T-helper 17 cell (primary cell): ENCODE measurements around the gene TEX264. TPM values are rescaled to one million over a fixed set of nuclear protein-coding genes. Genes with fewer than 3 reads are reported as not detected.

ENCODE experiments used
- ATAC-seq: fragments of 150-1000 bp; cut with Tn5 transposase; 2 replicates; pipeline ENCODE4 v1.10.0; 2021; ENCODE audit warnings: mild to moderate bottlenecking, moderate library complexity
- DNase-seq, 3 donors: peaks; one replicate each; pipeline versions ENCODE4 v3.0.0 to v3.0.0-alpha.2; 2020 to 2021
- H3K9me3 ChIP-seq: one replicate; pipeline ENCODE4 v1.7.0; 2013; ENCODE audit warnings: low read length, mild to moderate bottlenecking; ENCODE audit not compliant: control insufficient read depth, poor library complexity, severe bottlenecking
- H3K27ac Mint-ChIP-seq: one replicate; pipeline ENCODE4 v1.8.0; 2022; ENCODE audit warnings: mild to moderate bottlenecking, moderate library complexity, mixed read lengths
- H3K27me3 Mint-ChIP-seq: one replicate; pipeline ENCODE4 v1.8.0; 2022; ENCODE audit warnings: mixed read lengths
- H3K36me3 Mint-ChIP-seq: one replicate; pipeline ENCODE4 v1.8.0; 2022; ENCODE audit warnings: low read depth, mixed read lengths
- H3K4me1 Mint-ChIP-seq: one replicate; pipeline ENCODE4 v1.8.0; 2022; ENCODE audit warnings: mild to moderate bottlenecking, mixed read lengths
- H3K4me3 Mint-ChIP-seq: one replicate; pipeline ENCODE4 v1.8.0; 2022; ENCODE audit warnings: mild to moderate bottlenecking, moderate library complexity, mixed read lengths
- total RNA-seq, 4 donors: library from RNA in 2 of 4; stranded (reverse) in 2 of 4; gene quantifications; one replicate each; pipeline ENCODE4 v1.2.3 and lab custom pipeline; 2022 to 2026

Gene TEX264
- total RNA-seq, 2 donors from 2014 or later, result 35.5 to 36.5 TPM

- H3K36me3 Mint-ChIP-seq, result peaks cover 2% of the 10 kb centered on the region
- no peak for ATAC-seq
- peaks cover 36% of the 10 kb centered on the region for H3K4me1 Mint-ChIP-seq
- H3K9me3 ChIP-seq, result no peaks in the 10 kb centered on the region
- H3K27ac Mint-ChIP-seq, result no peak overlapping the region
- no peak overlapping the region for H3K4me3 Mint-ChIP-seq
- no peaks in the 10 kb centered on the region for H3K27me3 Mint-ChIP-seq
- no peak for DNase-seq
Measured at GRCh38 chr3:51691949-51692348, 20.9 kb downstream of the TEX264 start.

GRCh38 chr3:51692980-51693395, 21.9 kb downstream of the TEX264 start:
- no peaks in the 10 kb centered on the region for H3K9me3 ChIP-seq
- H3K27me3 Mint-ChIP-seq, result no peaks in the 10 kb centered on the region
- peaks cover 29% of the 10 kb centered on the region for H3K4me1 Mint-ChIP-seq
- DNase-seq (no peak), ATAC-seq (no peak)
- peaks cover 2% of the 10 kb centered on the region for H3K36me3 Mint-ChIP-seq
- peak overlapping the region; percentile 16 for H3K27ac Mint-ChIP-seq
- H3K4me3 Mint-ChIP-seq, result no peak overlapping the region

GRCh38 chr3:51696954-51697353, 25.9 kb downstream of the TEX264 start:
- H3K4me3 Mint-ChIP-seq, result no peak overlapping the region
- H3K36me3 Mint-ChIP-seq, result peaks cover 3% of the 10 kb centered on the region
- DNase-seq, result no peak
- peaks cover 33% of the 10 kb centered on the region for H3K4me1 Mint-ChIP-seq
- no peaks in the 10 kb centered on the region for H3K9me3 ChIP-seq
- H3K27me3 Mint-ChIP-seq, result no peaks in the 10 kb centered on the region
- no peak for ATAC-seq
- peak overlapping the region; percentile 75 for H3K27ac Mint-ChIP-seq

GRCh38 chr3:51698209-51698608, 27.2 kb downstream of the TEX264 start:
- H3K4me1 Mint-ChIP-seq, result peaks cover 33% of the 10 kb centered on the region
- H3K36me3 Mint-ChIP-seq, result peaks cover 3% of the 10 kb centered on the region
- H3K27me3 Mint-ChIP-seq, result no peaks in the 10 kb centered on the region
- peak overlapping the region; percentile 75 for H3K27ac Mint-ChIP-seq
- no peaks in the 10 kb centered on the region for H3K9me3 ChIP-seq
- ATAC-seq (no peak), DNase-seq (no peak)
- peak overlapping the region; percentile 28 for H3K4me3 Mint-ChIP-seq

- DNase-seq (no peak), ATAC-seq (no peak)
- H3K9me3 ChIP-seq, result no peaks in the 10 kb centered on the region
- H3K36me3 Mint-ChIP-seq, result peaks cover 7% of the 10 kb centered on the region
- H3K27ac Mint-ChIP-seq, result no peak overlapping the region
- no peaks in the 10 kb centered on the region for H3K27me3 Mint-ChIP-seq
- H3K4me3 Mint-ChIP-seq, result no peak overlapping the region
- peaks cover 31% of the 10 kb centered on the region for H3K4me1 Mint-ChIP-seq
Measured at GRCh38 chr3:51700403-51700802, 29.4 kb downstream of the TEX264 start.

GRCh38 chr3:51702156-51702555, 31.1 kb downstream of the TEX264 start:
- ATAC-seq (no peak), DNase-seq (peak in 1 of 3 donors; percentile 6)
- H3K9me3 ChIP-seq, result no peaks in the 10 kb centered on the region

GRCh38 chr3:51703068-51703760, 32.2 kb downstream of the TEX264 start:
- Mint-ChIP-seq H3K4me3 (no peak overlapping the region), H3K27me3 (no peaks in the 10 kb centered on the region), H3K4me1 (peaks cover 32% of the 10 kb centered on the region), H3K36me3 (peaks cover 5% of the 10 kb centered on the region), H3K27ac (no peak overlapping the region)
- DNase-seq (no peak), ATAC-seq (no peak)
- no peaks in the 10 kb centered on the region for H3K9me3 ChIP-seq

More at GRCh38 chr3:51702156-51702555, 31.1 kb downstream of the TEX264 start:
- no peak overlapping the region for H3K4me3 Mint-ChIP-seq
- H3K27ac Mint-ChIP-seq, result no peak overlapping the region
- peaks cover 31% of the 10 kb centered on the region for H3K4me1 Mint-ChIP-seq
- H3K27me3 Mint-ChIP-seq, result no peaks in the 10 kb centered on the region
- H3K36me3 Mint-ChIP-seq, result peaks cover 7% of the 10 kb centered on the region

GRCh38 chr3:51703761-51704510, 32.9 kb downstream of the TEX264 start:
- no peak for ATAC-seq
- H3K27ac Mint-ChIP-seq, result no peak overlapping the region
- peaks cover 24% of the 10 kb centered on the region for H3K4me1 Mint-ChIP-seq
- H3K9me3 ChIP-seq, result no peaks in the 10 kb centered on the region
- H3K4me3 Mint-ChIP-seq, result no peak overlapping the region
- H3K27me3 Mint-ChIP-seq, result no peaks in the 10 kb centered on the region
- no peak for DNase-seq
- H3K36me3 Mint-ChIP-seq, result peaks cover 4% of the 10 kb centered on the region

GRCh38 chr3:51704511-51704950, 33.5 kb downstream of the TEX264 start:
- peaks cover 4% of the 10 kb centered on the region for H3K36me3 Mint-ChIP-seq
- no peak overlapping the region for H3K27ac Mint-ChIP-seq
- H3K4me1 Mint-ChIP-seq, result peaks cover 19% of the 10 kb centered on the region
- ATAC-seq (no peak), DNase-seq (no peak)
- H3K27me3 Mint-ChIP-seq, result no peaks in the 10 kb centered on the region
- H3K9me3 ChIP-seq, result no peaks in the 10 kb centered on the region
- H3K4me3 Mint-ChIP-seq, result no peak overlapping the region

- DNase-seq (no peak), ATAC-seq (no peak)
- Mint-ChIP-seq H3K4me3 (no peak overlapping the region), H3K27ac (peak overlapping the region; percentile 24), H3K4me1 (peaks cover 23% of the 10 kb centered on the region), H3K27me3 (no peaks in the 10 kb centered on the region), H3K36me3 (peaks cover 4% of the 10 kb centered on the region)
- H3K9me3 ChIP-seq, result no peaks in the 10 kb centered on the region
Measured at GRCh38 chr3:51705276-51706020, 34.4 kb downstream of the TEX264 start.

- Mint-ChIP-seq H3K27ac (peak overlapping the region; percentile 24), H3K27me3 (no peaks in the 10 kb centered on the region), H3K4me3 (no peak overlapping the region), H3K4me1 (peaks cover 23% of the 10 kb centered on the region), H3K36me3 (peaks cover 4% of the 10 kb centered on the region)
- no peaks in the 10 kb centered on the region for H3K9me3 ChIP-seq
- DNase-seq (peak in 1 of 3 donors; percentile 1), ATAC-seq (no peak)
Measured at GRCh38 chr3:51706021-51706485, 35.0 kb downstream of the TEX264 start.

GRCh38 chr3:51706788-51707731, 36.0 kb downstream of the TEX264 start, which contains the start of gene GRM2:
Gene GRM2 (plus strand): TSS chr3:51707068. CDS start chr3:51708984, 1,916 bp downstream.
- no peaks in the 10 kb centered on the region for H3K27me3 Mint-ChIP-seq
- H3K4me1 Mint-ChIP-seq, result peaks cover 29% of the 10 kb centered on the region
- DNase-seq (peak in 1 of 3 donors; percentile 3), ATAC-seq (no peak)
- no peaks in the 10 kb centered on the region for H3K9me3 ChIP-seq
- H3K36me3 Mint-ChIP-seq, result peaks cover 4% of the 10 kb centered on the region
- no peak within 1 kb of the TSS for H3K4me3 Mint-ChIP-seq
- H3K27ac Mint-ChIP-seq, result peak within 1 kb of the TSS; percentile 51
